Activated naive CD8-positive, alpha-beta T cell treated with anti-CD3 and anti-CD28 coated beads, Interleukin-2, amount 50 U/mL, for 16 hours (primary cell): ENCODE results near the gene FAM78A.
"Not testable (repeated sequence)": the region's sequence is repeated elsewhere in the genome, so short reads cannot be mapped to it uniquely, and the experiment has no call there.

Source experiments
- DNase-seq: peaks from one replicate; pipeline ENCODE4 v3.0.0-alpha.2; 2020; ENCODE audit warnings: low read depth, low spot score

Gene FAM78A

GRCh38 chr9:131282175-131282574, 5.9 kb upstream of the FAM78A start:
- no peak for DNase-seq

- no peak for DNase-seq
Measured at GRCh38 chr9:131281119-131281965, 5.0 kb upstream of the FAM78A start.

GRCh38 chr9:131280660-131281059, 4.3 kb upstream of the FAM78A start:
- DNase-seq: no peak

GRCh38 chr9:131279863-131280570, 3.7 kb upstream of the FAM78A start:
- DNase-seq: no peak

GRCh38 chr9:131279196-131279862, 3.0 kb upstream of the FAM78A start:
- no peak for DNase-seq

GRCh38 chr9:131278702-131279111, 2.4 kb upstream of the FAM78A start:
- no peak for DNase-seq

- DNase-seq: peak; percentile 49
Measured at GRCh38 chr9:131277910-131278701, 1.8 kb upstream of the FAM78A start.

GRCh38 chr9:131277287-131277909, 1.1 kb upstream of the FAM78A start:
- no peak for DNase-seq

GRCh38 chr9:131276891-131277286, 579 bp upstream of the FAM78A start:
- DNase-seq: no peak

GRCh38 chr9:131275332-131276093, 797 bp downstream of the FAM78A start:
- no peak for DNase-seq

- DNase-seq: no peak
Measured at GRCh38 chr9:131274674-131275331, 1.5 kb downstream of the FAM78A start.

- no peak for DNase-seq
Measured at GRCh38 chr9:131273856-131274673, 2.2 kb downstream of the FAM78A start.

GRCh38 chr9:131273146-131273855, 3.0 kb downstream of the FAM78A start:
- no peak for DNase-seq

GRCh38 chr9:131272212-131272611, 4.1 kb downstream of the FAM78A start:
- no peak for DNase-seq

GRCh38 chr9:131271506-131271931, 4.8 kb downstream of the FAM78A start:
- no peak for DNase-seq

- DNase-seq: not testable (repeated sequence)
Measured at GRCh38 chr9:131271016-131271273, 5.4 kb downstream of the FAM78A start.

- DNase-seq: no peak
Measured at GRCh38 chr9:131270171-131271015, 5.9 kb downstream of the FAM78A start.
